H1 (cell line): Measurements from ENCODE around the gene RIMBP2. TPM values are rescaled to one million over a fixed set of nuclear protein-coding genes. Genes with fewer than 3 reads are reported as not detected.

Experiments
- CTCF ChIA-PET: fragments of 300-600 bp; sonication (Branson Sonifier 250); formaldehyde crosslinking; loops from one replicate; lab custom pipeline; 2021; ENCODE audit not compliant: partially characterized antibody; lab: Charles Lee
- POLR2A ChIA-PET: fragments of 300-600 bp; sonication (Branson Sonifier 250); formaldehyde crosslinking; loops from one replicate; lab custom pipeline; 2021; ENCODE audit warnings: inconsistent platforms; ENCODE audit not compliant: partially characterized antibody; lab: Charles Lee
- DNase-seq, 2 experiments: peaks; one replicate each; pipeline versions ENCODE4 v3.0.0 to v3.0.0-alpha.2; 2010 to 2022; ENCODE audit warnings: low spot score in 2 of 2, low read depth in 1 of 2, mixed read lengths in 1 of 2
- FAIRE-seq: peaks from 2 replicates; lab custom pipeline; 2011; peaks lifted over from hg19 to GRCh38; lab: Jason Lieb, UNC
- H2AFZ ChIP-seq: 2 replicates; pipeline ENCODE4 v1.8.1; 2012; ENCODE audit warnings: low read length, inconsistent platforms
- H2AK5ac ChIP-seq: 2 replicates; pipeline ENCODE4 v1.6.1; 2013; ENCODE audit warnings: low read depth, low read length
- H2BK120ac ChIP-seq: replicated peaks from 2 replicates; pipeline ENCODE3; 2013; ENCODE audit warnings: low read depth, low read length, inconsistent platforms
- H2BK12ac ChIP-seq: 2 replicates; pipeline ENCODE4 v1.6.1; 2013; ENCODE audit warnings: low read depth, low read length
- H2BK15ac ChIP-seq: 2 replicates; pipeline ENCODE4 v1.6.1; 2013; ENCODE audit warnings: low read length
- H2BK20ac ChIP-seq: 2 replicates; pipeline ENCODE4 v1.6.1; 2013; ENCODE audit warnings: low read length
- H2BK5ac ChIP-seq: 2 replicates; pipeline ENCODE4 v1.6.1; 2013; ENCODE audit warnings: low read depth, low read length
- H3K14ac ChIP-seq: 2 replicates; pipeline ENCODE4 v1.6.1; 2013; ENCODE audit warnings: inconsistent platforms; ENCODE audit not compliant: insufficient read length
- H3K18ac ChIP-seq: 2 replicates; pipeline ENCODE4 v1.6.1; 2013; ENCODE audit warnings: low read length; ENCODE audit errors: extremely low read depth
- H3K23ac ChIP-seq: 2 replicates; pipeline ENCODE4 v1.6.1; 2013; ENCODE audit warnings: inconsistent platforms; ENCODE audit not compliant: insufficient read length
- H3K23me2 ChIP-seq: 2 replicates; pipeline ENCODE4 v1.6.1; 2013; ENCODE audit warnings: low read depth, low read length
- H3K27ac ChIP-seq: 2 replicates; pipeline ENCODE4 v1.6.1; 2011; ENCODE audit warnings: low read depth, low read length, inconsistent platforms
- H3K27me3 ChIP-seq, 4 experiments: replicated peaks in 1 of 4; 1 replicate in 1 of 4; 2 replicates in 3 of 4; pipeline versions ENCODE4 v1.6.1 to v1.8.1; 2011 to 2013; ENCODE audit warnings: low read length in 3 of 4, mild to moderate bottlenecking in 3 of 4, inconsistent platforms in 2 of 4, mixed read lengths in 2 of 4, moderate library complexity in 1 of 4; ENCODE audit not compliant: control insufficient read depth in 3 of 4, insufficient read depth in 3 of 4; ENCODE audit errors: extremely low read depth in 1 of 4
- H3K36me3 ChIP-seq, 4 experiments: 2 replicates each; pipeline versions ENCODE4 v1.6.1 to v1.8.1; 2011 to 2013; ENCODE audit warnings: mild to moderate bottlenecking in 4 of 4, low read length in 3 of 4, moderate library complexity in 2 of 4, control low read depth in 1 of 4, inconsistent platforms in 1 of 4; ENCODE audit not compliant: insufficient read depth in 4 of 4, control insufficient read depth in 2 of 4
- H3K4ac ChIP-seq: replicated peaks from 2 replicates; pipeline ENCODE3; 2013; ENCODE audit warnings: low read length, low read depth, mixed read lengths, inconsistent platforms; ENCODE audit not compliant: insufficient read length
- H3K4me1 ChIP-seq, 4 experiments: replicated peaks in 1 of 4; 1 replicate in 1 of 4; 2 replicates in 3 of 4; pipeline versions ENCODE4 v1.6.1 to v1.8.1; 2011 to 2013; ENCODE audit warnings: low read length in 3 of 4, inconsistent platforms in 2 of 4, mixed read lengths in 1 of 4; ENCODE audit not compliant: insufficient read depth in 4 of 4, control insufficient read depth in 3 of 4
- H3K4me2 ChIP-seq, 2 experiments: 2 replicates each; pipeline versions ENCODE4 v1.6.1 to v1.8.1; 2011 to 2013; ENCODE audit warnings: low read depth in 2 of 2, low read length in 2 of 2, control low read depth in 1 of 2, inconsistent platforms in 1 of 2, mild to moderate bottlenecking in 1 of 2; ENCODE audit not compliant: insufficient read depth in 1 of 2
- H3K4me3 ChIP-seq, 4 experiments: fragments of 200-600, 300-600 bp in 1 of 4; sonication (generic), shearing (Covaris generic), sonication (Bioruptor Twin) in 1 of 4; 2 replicates each; pipeline versions ENCODE4 v1.5.1 to v1.8.1; 2011 to 2016; ENCODE audit warnings: low read length in 4 of 4, low read depth in 3 of 4, control low read depth in 2 of 4, inconsistent platforms in 2 of 4, mild to moderate bottlenecking in 2 of 4, mixed read lengths in 1 of 4, moderate library complexity in 1 of 4; ENCODE audit not compliant: insufficient read depth in 2 of 4; ENCODE audit errors: extremely low read depth in 1 of 4
- H3K56ac ChIP-seq: replicated peaks from 2 replicates; pipeline ENCODE3; 2013; ENCODE audit warnings: low read depth, mild to moderate bottlenecking, mixed read lengths, low read length, inconsistent platforms; ENCODE audit not compliant: insufficient read length
- H3K79me1 ChIP-seq: 2 replicates; pipeline ENCODE4 v1.6.1; 2013; ENCODE audit warnings: low read depth, low read length, control low read depth
- H3K79me2 ChIP-seq, 2 experiments: 2 replicates each; pipeline versions ENCODE4 v1.6.1 to v1.8.1; 2012 to 2013; ENCODE audit warnings: low read length in 2 of 2, mild to moderate bottlenecking in 2 of 2, inconsistent platforms in 1 of 2; ENCODE audit not compliant: insufficient read depth in 2 of 2, control insufficient read depth in 1 of 2
- H3K9ac ChIP-seq, 4 experiments: replicated peaks in 1 of 4; 1 replicate in 1 of 4; 2 replicates in 3 of 4; pipeline versions ENCODE4 v1.6.1 to v1.8.1; 2011 to 2013; ENCODE audit warnings: low read depth in 3 of 4, low read length in 3 of 4, control low read depth in 2 of 4, mild to moderate bottlenecking in 2 of 4, moderate library complexity in 2 of 4, inconsistent platforms in 1 of 4; ENCODE audit errors: extremely low read depth in 1 of 4
- H3K9me3 ChIP-seq, 2 experiments: 2 replicates each; pipeline versions ENCODE4 v1.6.1 to v1.8.1; 2012 to 2013; ENCODE audit warnings: mild to moderate bottlenecking in 2 of 2, moderate library complexity in 2 of 2, control low read depth in 1 of 2, inconsistent platforms in 1 of 2, low read depth in 1 of 2, low read length in 1 of 2, mixed read lengths in 1 of 2; ENCODE audit not compliant: insufficient read depth in 2 of 2
- H4K20me1 ChIP-seq, 2 experiments: replicated peaks in 1 of 2; 2 replicates each; pipeline versions ENCODE3 to v1.8.1; 2011 to 2013; ENCODE audit warnings: inconsistent platforms in 2 of 2, low read length in 2 of 2, mild to moderate bottlenecking in 1 of 2; ENCODE audit not compliant: insufficient read depth in 2 of 2, control insufficient read depth in 1 of 2
- H4K5ac ChIP-seq: 2 replicates; pipeline ENCODE4 v1.6.1; 2013; ENCODE audit warnings: low read length, low read depth, mixed read lengths, inconsistent platforms; ENCODE audit not compliant: insufficient read length
- H4K8ac ChIP-seq: 2 replicates; pipeline ENCODE4 v1.8.0; 2013; ENCODE audit warnings: mild to moderate bottlenecking, moderate library complexity, low read length, inconsistent platforms; ENCODE audit not compliant: insufficient read depth; ENCODE audit errors: extremely low read depth
- H4K91ac ChIP-seq: replicated peaks from 2 replicates; pipeline ENCODE3; 2013; ENCODE audit warnings: low read length, mixed read lengths, inconsistent platforms; ENCODE audit not compliant: insufficient read length
- CHD1 ChIP-seq: IDR thresholded peaks from 2 replicates; pipeline ENCODE4 v1.6.1; 2012; ENCODE audit warnings: low read depth, low read length, improper control_type of control experiment
- CHD2 ChIP-seq: IDR thresholded peaks from 2 replicates; pipeline ENCODE4 v1.6.1; 2012; ENCODE audit warnings: low read length, improper control_type of control experiment
- EGR1 ChIP-seq: IDR thresholded peaks from 2 replicates; pipeline ENCODE4 v1.6.1; 2011; ENCODE audit warnings: low read depth, low read length, borderline replicate concordance
- EZH2 ChIP-seq: fragments of 200-600 bp; sonication (generic); IDR thresholded peaks from 2 replicates; pipeline ENCODE4 v1.7.1; 2012; ENCODE audit warnings: low read depth, mild to moderate bottlenecking, moderate library complexity, low read length, inconsistent platforms; ENCODE audit not compliant: severe bottlenecking
- FOSL1 ChIP-seq: IDR thresholded peaks from 2 replicates; pipeline ENCODE4 v1.6.1; 2011; ENCODE audit warnings: mild to moderate bottlenecking, low read depth, low read length, moderate library complexity; ENCODE audit not compliant: insufficient read depth
- MAFK ChIP-seq: IDR thresholded peaks from 2 replicates; pipeline ENCODE4 v1.6.1; 2012; ENCODE audit warnings: low read depth, mild to moderate bottlenecking, improper control_type of control experiment, low read length
- RNF2 ChIP-seq: fragments of 200-900, 300-1000 bp; sonication (generic); IDR thresholded peaks from 2 replicates; pipeline ENCODE4 v1.7.1; 2016; ENCODE audit warnings: borderline replicate concordance, low read depth, mild to moderate bottlenecking, antibody characterized with exemption, low read length; ENCODE audit not compliant: poor library complexity, severe bottlenecking; ENCODE audit errors: missing control alignments
- SAP30 ChIP-seq: fragments of 300-600 bp; sonication (generic); IDR thresholded peaks from 2 replicates; pipeline ENCODE4 v1.7.1; 2012; ENCODE audit warnings: low read length, moderate library complexity, mild to moderate bottlenecking, inconsistent platforms; ENCODE audit not compliant: insufficient read depth, insufficient replicate concordance
- TAF1 ChIP-seq: IDR thresholded peaks from 2 replicates; pipeline ENCODE4 v1.6.1; 2011; ENCODE audit warnings: mild to moderate bottlenecking, low read depth, low read length
- TBP ChIP-seq: IDR thresholded peaks from 2 replicates; pipeline ENCODE4 v1.6.1; 2011; ENCODE audit warnings: low read depth, low read length, improper control_type of control experiment
- TCF12 ChIP-seq: IDR thresholded peaks from 2 replicates; pipeline ENCODE4 v1.6.1; 2011; ENCODE audit warnings: low read depth, mild to moderate bottlenecking, low read length
- WGBS, 2 experiments: shearing (Covaris generic) in 1 of 2; methylation state at CpG; one replicate each; pipeline versions ENCODE4 v1.1.6 to v1.1.7; 2013 to 2015; ENCODE audit warnings: low lambda C conversion rate in 2 of 2, mixed read lengths in 2 of 2, inconsistent platforms in 1 of 2, low coverage in 1 of 2, missing lambda C conversion rate in 1 of 2; ENCODE audit not compliant: insufficient replicate concordance in 2 of 2, insufficient coverage in 1 of 2, insufficient read length in 1 of 2; ENCODE audit errors: extremely low coverage in 1 of 2, missing lambda C conversion rate in 1 of 2; 5-methylcytosine and 5-hydroxymethylcytosine counted together
- polyA plus RNA-seq, 7 experiments: library from polyadenylated mRNA; depleted of rRNA in 3 of 7; stranded (reverse) in 5 of 7; unstranded in 2 of 7; fragments of >200 nt in 5 of 7; fragments of 200-250 nt in 2 of 7; gene quantifications; 1 replicate in 5 of 7; 2 replicates in 1 of 7; 4 replicates in 1 of 7; pipeline versions ENCODE4 v1.2.1 to v1.2.3, GENCODE V29; 2011 to 2013; ENCODE audit warnings: missing spikeins in 2 of 7, mixed read lengths in 2 of 7
- total RNA-seq: library from RNA; stranded (reverse); fragmentation: NEBNext Ultra II Directional; extraction: Animal tissue kit (Norgen Biotek cat#: 25700); gene quantifications from 2 replicates; pipeline ENCODE4 v1.2.1, GENCODE V29; 2021
- TF ChIP-seq, protein P1 (sequence below): IDR thresholded peaks from 2 replicates; pipeline ENCODE4 v1.6.1; 2012; ENCODE audit warnings: inconsistent platforms

Gene RIMBP2
- total and polyA plus RNA-seq, 2 of the 8 experiments (the other 6 are each of a cell fraction or from before 2014, with no cell fraction given) = 0.18 to 0.65 TPM

DNA sequence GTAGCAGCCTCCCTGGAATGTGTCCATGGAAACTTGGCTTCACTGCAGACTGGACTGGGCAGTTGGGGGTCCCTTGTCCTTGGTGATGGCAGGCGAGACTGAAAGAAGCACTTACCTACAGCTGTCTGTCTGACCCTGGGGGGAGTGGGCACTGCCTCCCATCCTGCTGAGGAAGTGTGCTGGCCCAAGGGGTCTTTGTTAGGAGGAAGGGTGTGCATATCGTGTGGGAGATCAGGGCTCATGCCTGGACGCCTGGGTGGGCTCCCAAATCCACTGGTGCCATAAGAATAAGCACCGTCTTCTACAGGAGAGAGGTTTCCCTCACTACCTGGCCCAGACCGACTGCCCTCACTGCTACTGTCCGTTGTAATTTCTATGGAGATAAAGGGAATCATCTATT lies 297.0 kb downstream of the RIMBP2 start:
- FAIRE-seq = no peak
- 80% methylated on average over 4 of the region's 6 CpGs; no CpG with 5 or more reads in 1 of the 2 experiments for WGBS, 2 experiments

More for the DNA sequence above, 297.0 kb downstream of the RIMBP2 start:
- Histone ChIP-seq H3K79me2 (no peaks in the 10 kb centered on the region), H3K23ac (no peak overlapping the region), H2AFZ (no peak overlapping the region), H4K8ac (no peak overlapping the region), H3K4me1 (peaks cover 0 to 2% (median 0%) of the 10 kb centered on the region in 4 experiments; a peak in 1 of 7 replicates), H3K4me3 (no peak overlapping the region), H3K9ac (no peak overlapping the region), H3K79me1 (no peaks in the 10 kb centered on the region), H3K56ac (no peak overlapping the region), H3K4ac (no peak overlapping the region), H2BK120ac (no peak overlapping the region), H3K23me2 (no peaks in the 10 kb centered on the region; the same call in 1 of the 2 replicates), H3K36me3 (no peaks in the 10 kb centered on the region), H2BK12ac (0 out of 2 replicates have a peak overlapping the region, but pooled peaks have one; percentile 55), H3K27me3 (no peaks in the 10 kb centered on the region), H4K5ac (no peak overlapping the region), H4K91ac (no peak overlapping the region), H3K27ac (no peak overlapping the region), H2BK15ac (no peak overlapping the region), H2BK5ac (no peak overlapping the region), H2AK5ac (no peak overlapping the region), H3K18ac (no peak overlapping the region), H3K14ac (no peak overlapping the region), H3K9me3 (no peaks in the 10 kb centered on the region), H4K20me1 (no peaks in the 10 kb centered on the region), H2BK20ac (no peak overlapping the region), H3K4me2 (no peak overlapping the region)
- DNase-seq = no peak
- ChIA-PET POLR2A (no interaction called here), CTCF (interaction anchor here (0.6 kb wide), 1 partner anchor 18 kb away, joined by 3 read pairs; no protein-coding TSS in a partner anchor)
- TF ChIP-seq CHD2 (no peak), FOSL1 (no peak), EZH2 (no peak), TAF1 (no peak), MAFK (no peak), CHD1 (no peak), TCF12 (no peak), SAP30 (no peak), RNF2 (no peak), TBP (no peak), EGR1 (no peak)
- TF ChIP-seq, protein P1, sequence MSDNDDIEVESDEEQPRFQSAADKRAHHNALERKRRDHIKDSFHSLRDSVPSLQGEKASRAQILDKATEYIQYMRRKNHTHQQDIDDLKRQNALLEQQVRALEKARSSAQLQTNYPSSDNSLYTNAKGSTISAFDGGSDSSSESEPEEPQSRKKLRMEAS = no peak
